ENCODE measurements around the gene PON1. TPM values are rescaled to one million over a fixed set of nuclear protein-coding genes. Genes with fewer than 3 reads are reported as not detected.

The PON1 gene
- total and polyA plus RNA-seq, 2 of the 8 experiments (the other 6 are each of a cell fraction or from before 2014, with no cell fraction given), result not detected

DNA sequence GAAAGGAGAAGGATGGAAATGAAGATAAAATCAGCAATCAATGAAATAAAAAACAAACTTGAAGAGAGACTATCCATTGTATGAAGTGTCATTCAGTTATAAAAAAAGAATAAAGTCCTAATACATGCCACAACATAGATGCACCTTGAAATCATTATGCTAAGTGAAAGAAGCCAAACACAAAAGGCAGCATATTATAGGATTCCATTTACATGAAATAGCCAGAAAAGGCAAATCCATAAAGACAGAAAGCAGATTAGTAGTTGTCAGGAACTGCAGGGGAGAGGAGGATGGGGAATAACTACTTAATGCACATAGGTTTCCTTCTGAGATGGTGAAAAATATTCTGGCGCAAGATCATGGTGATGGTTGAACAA, 6.6 kb upstream of the PON1 start (continued):
- TF ChIP-seq FOSL1 (IDR thresholded peaks at IDR 0.05; ENCODE audit: insufficient read depth, low read depth, low read length) (no peak), CTBP2 (IDR thresholded peaks at IDR 0.05; ENCODE audit: borderline replicate concordance, insufficient read depth, insufficient read length, low read length) (no peak), ATF3 (IDR thresholded peaks at IDR 0.05; ENCODE audit: insufficient read depth, low read depth, low read length) (no peak)

Data from H1 (cell line).